GM18873 (cell line): ENCODE data around the gene ANXA2.
"Not testable (repeated sequence)": the region's sequence is repeated elsewhere in the genome, so short reads cannot be mapped to it uniquely, and the experiment has no call there.

Source experiments
- ATAC-seq: cut with Tn5 transposase; IDR thresholded peaks from one replicate; pipeline ENCODE4 v1.9.1; 2021; ENCODE audit warnings: mild to moderate bottlenecking, moderate library complexity, moderate number of reproducible peaks; ENCODE audit not compliant: unreplicated experiment, low FRiP score

The ANXA2 gene

GRCh38 chr15:60411774-60412425 lies 14.1 kb upstream of the ANXA2 start:
- ATAC-seq, result no peak

- not testable (repeated sequence) for ATAC-seq
These were observed 12.6 kb upstream of the ANXA2 start for GRCh38 chr15:60410350-60410749.

- no peak for ATAC-seq
These were observed 10.7 kb upstream of the ANXA2 start for GRCh38 chr15:60408463-60408981.

GRCh38 chr15:60407415-60407805 lies 9.6 kb upstream of the ANXA2 start:
- no peak for ATAC-seq

- no peak for ATAC-seq
These were observed 9.0 kb upstream of the ANXA2 start for GRCh38 chr15:60406513-60407414.

GRCh38 chr15:60405399-60405798 lies 7.6 kb upstream of the ANXA2 start:
- no peak for ATAC-seq

GRCh38 chr15:60404351-60404750 lies 6.6 kb upstream of the ANXA2 start:
- ATAC-seq, result not testable (repeated sequence)

GRCh38 chr15:60400944-60401343 lies 3.2 kb upstream of the ANXA2 start:
- no peak for ATAC-seq

- ATAC-seq, result no peak
These were observed 2.1 kb upstream of the ANXA2 start for GRCh38 chr15:60399931-60400330.

GRCh38 chr15:60399246-60399915 lies 1.6 kb upstream of the ANXA2 start:
- no peak for ATAC-seq

- peak; percentile 57 for ATAC-seq
These were observed 621 bp downstream of the ANXA2 start for GRCh38 chr15:60396958-60397771.

GRCh38 chr15:60396560-60396957 lies 1.2 kb downstream of the ANXA2 start:
- no peak for ATAC-seq

GRCh38 chr15:60396100-60396499 lies 1.7 kb downstream of the ANXA2 start:
- ATAC-seq, result no peak

- ATAC-seq, result no peak
These were observed 2.3 kb downstream of the ANXA2 start for GRCh38 chr15:60395276-60396011.

GRCh38 chr15:60394689-60395097 lies 3.1 kb downstream of the ANXA2 start:
- no peak for ATAC-seq

GRCh38 chr15:60392986-60393790 lies 4.6 kb downstream of the ANXA2 start:
- ATAC-seq, result no peak

- ATAC-seq, result no peak
These were observed 5.2 kb downstream of the ANXA2 start for GRCh38 chr15:60392601-60392985.

GRCh38 chr15:60391722-60392315 lies 6.0 kb downstream of the ANXA2 start:
- ATAC-seq, result no peak
